Neuron (in vitro differentiated cells): ENCODE results near the gene CASP10.
"Not testable (repeated sequence)": the region's sequence is repeated elsewhere in the genome, so short reads cannot be mapped to it uniquely, and the experiment has no call there.

ENCODE experiments used
- H2AFZ ChIP-seq: one replicate; pipeline ENCODE4 v1.6.1; 2013; ENCODE audit warnings: low read depth, mild to moderate bottlenecking, inconsistent platforms, low read length, moderate library complexity
- H3K27me3 ChIP-seq: one replicate; pipeline ENCODE4 v1.6.1; 2013; ENCODE audit warnings: low read length; ENCODE audit not compliant: insufficient read depth
- H3K36me3 ChIP-seq: one replicate; pipeline ENCODE4 v1.6.1; 2013; ENCODE audit warnings: low read length; ENCODE audit not compliant: insufficient read depth
- H3K4me1 ChIP-seq: one replicate; pipeline ENCODE4 v1.6.1; 2013; ENCODE audit warnings: low read length; ENCODE audit not compliant: insufficient read depth
- H3K4me3 ChIP-seq: 2 replicates; pipeline ENCODE4 v1.5.1; 2013; ENCODE audit warnings: mild to moderate bottlenecking, low read length, moderate library complexity
- H3K9me3 ChIP-seq: one replicate; pipeline ENCODE4 v1.6.1; 2013; ENCODE audit warnings: low read length

CASP10 gene

GRCh38 chr2:201235860-201236811 is 53.2 kb downstream of the CASP10 start:
- Histone ChIP-seq H3K4me3 (no peak overlapping the region), H3K9me3 (no peaks in the 10 kb centered on the region), H3K36me3 (no peaks in the 10 kb centered on the region), H3K4me1 (no peaks in the 10 kb centered on the region), H2AFZ (peak overlapping the region; percentile 15), H3K27me3 (no peaks in the 10 kb centered on the region)

GRCh38 chr2:201237486-201238123 is 54.7 kb downstream of the CASP10 start:
- Histone ChIP-seq H3K4me1 (no peaks in the 10 kb centered on the region), H3K36me3 (no peaks in the 10 kb centered on the region), H3K4me3 (no peak overlapping the region), H2AFZ (no peak overlapping the region), H3K9me3 (peaks cover 8% of the 10 kb centered on the region), H3K27me3 (no peaks in the 10 kb centered on the region)

GRCh38 chr2:201239167-201239935 is 56.4 kb downstream of the CASP10 start:
- H3K9me3 ChIP-seq, H3K4me3 ChIP-seq, H3K27me3 ChIP-seq, H2AFZ ChIP-seq, H3K4me1 ChIP-seq, H3K36me3 ChIP-seq: not testable (repeated sequence)

GRCh38 chr2:201242571-201243277 is 59.8 kb downstream of the CASP10 start:
- no peak overlapping the region for H2AFZ ChIP-seq
- H3K27me3 ChIP-seq, result no peaks in the 10 kb centered on the region
- no peak overlapping the region for H3K4me3 ChIP-seq
- no peaks in the 10 kb centered on the region for H3K36me3 ChIP-seq
- H3K4me1 ChIP-seq, result no peaks in the 10 kb centered on the region
- peaks cover 8% of the 10 kb centered on the region for H3K9me3 ChIP-seq

- H3K36me3 ChIP-seq, result no peaks in the 10 kb centered on the region
- no peaks in the 10 kb centered on the region for H3K27me3 ChIP-seq
- H3K4me1 ChIP-seq, result no peaks in the 10 kb centered on the region
- no peak overlapping the region for H2AFZ ChIP-seq
- no peak overlapping the region for H3K4me3 ChIP-seq
- peaks cover 8% of the 10 kb centered on the region for H3K9me3 ChIP-seq
Measured at GRCh38 chr2:201244829-201245228, 61.9 kb downstream of the CASP10 start.

- H3K4me3 ChIP-seq, result no peak overlapping the region
- H3K27me3 ChIP-seq, result no peaks in the 10 kb centered on the region
- H3K36me3 ChIP-seq, result no peaks in the 10 kb centered on the region
- peaks cover 10% of the 10 kb centered on the region for H3K9me3 ChIP-seq
- no peak overlapping the region for H2AFZ ChIP-seq
- H3K4me1 ChIP-seq, result no peaks in the 10 kb centered on the region
Measured at GRCh38 chr2:201246280-201246679, 63.3 kb downstream of the CASP10 start.

- no peak overlapping the region for H3K4me3 ChIP-seq
- no peak overlapping the region for H2AFZ ChIP-seq
- H3K4me1 ChIP-seq, result no peaks in the 10 kb centered on the region
- H3K36me3 ChIP-seq, result no peaks in the 10 kb centered on the region
- peaks cover 2% of the 10 kb centered on the region for H3K9me3 ChIP-seq
- H3K27me3 ChIP-seq, result no peaks in the 10 kb centered on the region
Measured at GRCh38 chr2:201248288-201248844, 65.4 kb downstream of the CASP10 start.

- H3K36me3 ChIP-seq, result no peaks in the 10 kb centered on the region
- no peaks in the 10 kb centered on the region for H3K4me1 ChIP-seq
- peaks cover 2% of the 10 kb centered on the region for H3K9me3 ChIP-seq
- H3K27me3 ChIP-seq, result no peaks in the 10 kb centered on the region
- H3K4me3 ChIP-seq, result no peak overlapping the region
- H2AFZ ChIP-seq, result no peak overlapping the region
Measured at GRCh38 chr2:201249889-201250288, 66.9 kb downstream of the CASP10 start.

GRCh38 chr2:201250741-201251140 is 67.8 kb downstream of the CASP10 start:
- Histone ChIP-seq H3K9me3 (peaks cover 2% of the 10 kb centered on the region), H3K4me1 (no peaks in the 10 kb centered on the region), H3K36me3 (no peaks in the 10 kb centered on the region), H2AFZ (no peak overlapping the region), H3K4me3 (no peak overlapping the region), H3K27me3 (no peaks in the 10 kb centered on the region)

GRCh38 chr2:201254081-201254730 is 71.3 kb downstream of the CASP10 start:
- Histone ChIP-seq H3K9me3 (peaks cover 2% of the 10 kb centered on the region), H2AFZ (no peak overlapping the region), H3K4me3 (no peak overlapping the region), H3K4me1 (peaks cover 3% of the 10 kb centered on the region), H3K36me3 (no peaks in the 10 kb centered on the region), H3K27me3 (no peaks in the 10 kb centered on the region)

- no peaks in the 10 kb centered on the region for H3K9me3 ChIP-seq
- peaks cover 3% of the 10 kb centered on the region for H3K4me1 ChIP-seq
- H3K27me3 ChIP-seq, result no peaks in the 10 kb centered on the region
- H2AFZ ChIP-seq, result no peak overlapping the region
- H3K4me3 ChIP-seq, result no peak overlapping the region
- H3K36me3 ChIP-seq, result no peaks in the 10 kb centered on the region
Measured at GRCh38 chr2:201255408-201256033, 72.6 kb downstream of the CASP10 start.

GRCh38 chr2:201256082-201256481 is 73.1 kb downstream of the CASP10 start:
- H3K4me1 ChIP-seq, result peaks cover 3% of the 10 kb centered on the region
- no peaks in the 10 kb centered on the region for H3K9me3 ChIP-seq
- H3K4me3 ChIP-seq, result no peak overlapping the region
- no peaks in the 10 kb centered on the region for H3K27me3 ChIP-seq
- no peaks in the 10 kb centered on the region for H3K36me3 ChIP-seq
- no peak overlapping the region for H2AFZ ChIP-seq
